Measurements from ENCODE around the gene MORN1. TPM values are rescaled to one million over a fixed set of nuclear protein-coding genes. Genes with fewer than 3 reads are reported as not detected.

The MORN1 gene
- total and polyA plus RNA-seq, 2 experiments from 2014 or later = 4.8 to 11.1 TPM

DNA sequence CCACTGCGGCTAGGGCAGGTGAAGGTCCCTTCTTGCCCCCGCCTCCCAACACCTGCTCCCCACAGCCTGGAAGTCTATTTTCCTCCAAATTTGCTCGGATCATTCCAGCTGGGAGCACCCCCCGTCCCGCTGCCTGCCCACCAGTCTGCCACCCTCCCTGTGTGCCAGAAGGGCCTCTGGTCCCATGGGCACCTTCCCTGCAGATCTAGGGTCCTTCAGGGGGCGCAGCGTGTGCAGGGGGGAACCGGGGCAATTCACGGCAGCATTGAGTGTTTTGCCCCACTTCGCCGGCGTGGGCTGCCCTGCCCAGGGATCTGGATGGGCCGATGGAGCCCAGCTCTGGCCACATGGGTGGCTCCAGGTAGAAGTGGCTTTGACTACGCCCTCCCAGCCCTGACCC lies 47.3 kb upstream of the MORN1 start (continued):
- no peak for TF ChIP-seq REST (IDR thresholded peaks at IDR 0.05; ENCODE audit: unreplicated experiment)

DNA sequence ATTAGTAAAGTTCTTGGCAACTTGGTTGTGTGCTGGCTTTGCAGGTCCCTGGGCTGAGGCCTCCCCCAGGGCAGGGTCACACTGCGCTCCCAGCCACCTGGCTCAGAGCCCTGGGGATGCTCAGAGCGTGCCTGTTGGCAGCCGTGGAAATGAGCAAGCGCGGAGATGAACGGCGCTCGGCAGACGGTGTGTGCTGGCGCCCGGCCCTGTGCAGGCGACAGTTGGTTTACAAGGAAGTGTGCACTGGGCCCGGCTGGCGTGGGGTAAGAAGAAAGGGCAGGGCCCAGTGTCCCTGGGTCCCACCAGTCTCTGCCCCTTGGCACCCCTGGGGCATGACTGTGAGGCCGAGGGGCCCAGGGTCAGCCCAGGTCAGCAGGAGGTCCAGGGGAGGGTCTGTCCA lies 46.7 kb upstream of the MORN1 start:
- Mint-ChIP-seq H3K27me3 (ENCODE audit: insufficient read depth, low read depth, poor library complexity) (peaks cover 7% of the 10 kb centered on the region), H3K4me3 (no peak overlapping the region), H3K27ac (no peak overlapping the region), H3K9me3 (no peaks in the 10 kb centered on the region), H3K4me1 (no peaks in the 10 kb centered on the region), H3K36me3 (ENCODE audit: low read depth) (no peaks in the 10 kb centered on the region)
- no peak overlapping the region for H3K4me3 ChIP-seq
- no peak overlapping the region for H2AFZ ChIP-seq
- H3K9me2 ChIP-seq (ENCODE audit: insufficient read depth) = no peaks in the 10 kb centered on the region
- H3F3A ChIP-seq (replicated peaks; ENCODE audit: low read depth) = no peaks in the 10 kb centered on the region
- no peaks in the 10 kb centered on the region for H3K79me2 ChIP-seq (replicated peaks; ENCODE audit: insufficient read depth)
- no peaks in the 10 kb centered on the region for H3K4me1 ChIP-seq (ENCODE audit: insufficient read depth)
- no peak overlapping the region for H3K27ac ChIP-seq (ENCODE audit: low read depth)
- H3K4me2 ChIP-seq = no peak overlapping the region
- no peak for ATAC-seq
- H3K36me3 ChIP-seq (ENCODE audit: insufficient read depth) = no peaks in the 10 kb centered on the region
- peaks cover 9% of the 10 kb centered on the region for H3K27me3 ChIP-seq (ENCODE audit: insufficient read depth)
- no peaks in the 10 kb centered on the region for H4K20me1 ChIP-seq (replicated peaks; ENCODE audit: insufficient read depth)
- no peak for DNase-seq (ENCODE audit: low spot score)
- TF ChIP-seq REST (IDR thresholded peaks at IDR 0.05; ENCODE audit: unreplicated experiment) = no peak
- TF ChIP-seq, protein P1, sequence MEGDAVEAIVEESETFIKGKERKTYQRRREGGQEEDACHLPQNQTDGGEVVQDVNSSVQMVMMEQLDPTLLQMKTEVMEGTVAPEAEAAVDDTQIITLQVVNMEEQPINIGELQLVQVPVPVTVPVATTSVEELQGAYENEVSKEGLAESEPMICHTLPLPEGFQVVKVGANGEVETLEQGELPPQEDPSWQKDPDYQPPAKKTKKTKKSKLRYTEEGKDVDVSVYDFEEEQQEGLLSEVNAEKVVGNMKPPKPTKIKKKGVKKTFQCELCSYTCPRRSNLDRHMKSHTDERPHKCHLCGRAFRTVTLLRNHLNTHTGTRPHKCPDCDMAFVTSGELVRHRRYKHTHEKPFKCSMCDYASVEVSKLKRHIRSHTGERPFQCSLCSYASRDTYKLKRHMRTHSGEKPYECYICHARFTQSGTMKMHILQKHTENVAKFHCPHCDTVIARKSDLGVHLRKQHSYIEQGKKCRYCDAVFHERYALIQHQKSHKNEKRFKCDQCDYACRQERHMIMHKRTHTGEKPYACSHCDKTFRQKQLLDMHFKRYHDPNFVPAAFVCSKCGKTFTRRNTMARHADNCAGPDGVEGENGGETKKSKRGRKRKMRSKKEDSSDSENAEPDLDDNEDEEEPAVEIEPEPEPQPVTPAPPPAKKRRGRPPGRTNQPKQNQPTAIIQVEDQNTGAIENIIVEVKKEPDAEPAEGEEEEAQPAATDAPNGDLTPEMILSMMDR (conservative IDR thresholded peaks at IDR 0.05; ENCODE audit: low read depth in 2 of 2) = no peak
- no peak for TF ChIP-seq NANOG (IDR thresholded peaks at IDR 0.05; ENCODE audit: borderline replicate concordance)
- TF ChIP-seq CREB1 (CRISPR knock-in tag; IDR thresholded peaks at IDR 0.05; ENCODE audit: low read depth) = no peak
- TF ChIP-seq, protein P2, sequence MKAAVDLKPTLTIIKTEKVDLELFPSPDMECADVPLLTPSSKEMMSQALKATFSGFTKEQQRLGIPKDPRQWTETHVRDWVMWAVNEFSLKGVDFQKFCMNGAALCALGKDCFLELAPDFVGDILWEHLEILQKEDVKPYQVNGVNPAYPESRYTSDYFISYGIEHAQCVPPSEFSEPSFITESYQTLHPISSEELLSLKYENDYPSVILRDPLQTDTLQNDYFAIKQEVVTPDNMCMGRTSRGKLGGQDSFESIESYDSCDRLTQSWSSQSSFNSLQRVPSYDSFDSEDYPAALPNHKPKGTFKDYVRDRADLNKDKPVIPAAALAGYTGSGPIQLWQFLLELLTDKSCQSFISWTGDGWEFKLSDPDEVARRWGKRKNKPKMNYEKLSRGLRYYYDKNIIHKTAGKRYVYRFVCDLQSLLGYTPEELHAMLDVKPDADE (IDR thresholded peaks at IDR 0.05) = no peak
- no peak for TF ChIP-seq JUNB (IDR thresholded peaks at IDR 0.05; ENCODE audit: unreplicated experiment)
- no peak for TF ChIP-seq ZNF114 (CRISPR knock-in tag; IDR thresholded peaks at IDR 0.05)
- no peak for TF ChIP-seq ZNF462 (CRISPR knock-in tag; IDR thresholded peaks at IDR 0.05)
- no peak for TF ChIP-seq EZH2 (IDR thresholded peaks at IDR 0.05; ENCODE audit: low read depth, unreplicated experiment)

All from GM23338 (cell line).